Hematopoietic multipotent progenitor cell treated with erythropoietin and hydrocortisone succinate and interleukin-3 and kit ligand, for 15 days (in vitro differentiated cells): ENCODE results near the gene SLFNL1.

Experiments used
- DNase-seq: peaks from one replicate; pipeline ENCODE4 v3.0.0-alpha.2; 2015; ENCODE audit warnings: low spot score

Gene SLFNL1

GRCh38 chr1:40986328-40986783 is 35.2 kb downstream of the SLFNL1 start:
- no peak for DNase-seq

GRCh38 chr1:40985875-40986274 is 35.6 kb downstream of the SLFNL1 start:
- DNase-seq: no peak

GRCh38 chr1:40985161-40985560 is 36.4 kb downstream of the SLFNL1 start:
- DNase-seq: no peak

GRCh38 chr1:40984531-40984930 is 37.0 kb downstream of the SLFNL1 start:
- no peak for DNase-seq

- DNase-seq: no peak
Observed at GRCh38 chr1:40984066-40984465, 37.5 kb downstream of the SLFNL1 start.

- no peak for DNase-seq
Observed at GRCh38 chr1:40983286-40983685, 38.2 kb downstream of the SLFNL1 start.

GRCh38 chr1:40982721-40983120 is 38.8 kb downstream of the SLFNL1 start:
- no peak for DNase-seq

GRCh38 chr1:40981691-40982448 is 39.7 kb downstream of the SLFNL1 start:
- DNase-seq: no peak

- DNase-seq: peak; percentile 15
Observed at GRCh38 chr1:40980453-40981121, 40.9 kb downstream of the SLFNL1 start.

GRCh38 chr1:40980068-40980452 is 41.5 kb downstream of the SLFNL1 start:
- no peak for DNase-seq

- DNase-seq: peak; percentile 93
Observed at GRCh38 chr1:40979241-40980067, 42.1 kb downstream of the SLFNL1 start, which contains the start of gene CTPS1. TSS of gene CTPS1 (plus strand) at chr1:40979696. CDS start at chr1:40983291, 3,595 bp downstream.

- no peak for DNase-seq
Observed at GRCh38 chr1:40978886-40979240, 42.7 kb downstream of the SLFNL1 start.

GRCh38 chr1:40977716-40978115 is 43.8 kb downstream of the SLFNL1 start:
- no peak for DNase-seq

GRCh38 chr1:40976952-40977690 is 44.4 kb downstream of the SLFNL1 start:
- no peak for DNase-seq

- DNase-seq: no peak
Observed at GRCh38 chr1:40974945-40975344, 46.6 kb downstream of the SLFNL1 start.

GRCh38 chr1:40973912-40974311 is 47.6 kb downstream of the SLFNL1 start:
- no peak for DNase-seq

GRCh38 chr1:40971966-40972365 is 49.6 kb downstream of the SLFNL1 start:
- no peak for DNase-seq

- no peak for DNase-seq
Observed at GRCh38 chr1:40969445-40969844, 52.1 kb downstream of the SLFNL1 start.

- DNase-seq: no peak
Observed at GRCh38 chr1:40966417-40966816, 55.1 kb downstream of the SLFNL1 start.
